Measurements from ENCODE around the gene EPN2. TPM values are rescaled to one million over a fixed set of nuclear protein-coding genes. Genes with fewer than 3 reads are reported as not detected.

Gene EPN2
- total RNA-seq, 1 experiment from 2014 or later, result 73.1 TPM

GRCh38 chr17:19311421-19312215 lies 74.5 kb downstream of the EPN2 start:
- intact Hi-C loops (cut with micrococcal nuclease), result no loop called here
- Histone ChIP-seq H3K9me3 (ENCODE audit: control insufficient read depth in 1 of 2, insufficient read depth in 1 of 2, low read depth in 1 of 2, low read length in 2 of 2) (no peaks in the 10 kb centered on the region), H3K9me2 (ENCODE audit: insufficient read depth) (no peaks in the 10 kb centered on the region), H3K36me3 (ENCODE audit: control insufficient read depth in 1 of 2, insufficient read depth in 2 of 2, low read length in 2 of 2) (peaks cover 17 to 22% of the 10 kb centered on the region in 2 experiments; a peak in 3 of 4 replicates), H3K4me3 (replicated peaks in 1 of 2; ENCODE audit: low read depth in 1 of 2, low read length in 2 of 2) (no peak overlapping the region), H3K9ac (ENCODE audit: low read length) (no peak overlapping the region), H2AFZ (ENCODE audit: low read depth, low read length, poor library complexity, severe bottlenecking) (no peak overlapping the region), H3K4me1 (ENCODE audit: control insufficient read depth in 1 of 2, insufficient read depth in 2 of 2, low read length in 2 of 2) (peaks cover 2 to 13% of the 10 kb centered on the region in 2 experiments; a peak in 3 of 4 replicates), H4K20me1 (ENCODE audit: insufficient read depth) (no peaks in the 10 kb centered on the region), H3K79me2 (ENCODE audit: insufficient read depth, low read length) (peaks cover 6% of the 10 kb centered on the region; the same call in 1 of the 2 replicates), H3K4me2 (ENCODE audit: low read length) (no peak overlapping the region), H3K27me3 (ENCODE audit: insufficient read depth, low read length) (no peaks in the 10 kb centered on the region), H3K27ac (ENCODE audit: low read depth, low read length) (no peak overlapping the region)
- DNase-seq (ENCODE audit: low read depth, low spot score) (no peak), ATAC-seq (no peak)
- ChIA-PET CTCF (no interaction called here), RAD21 (ENCODE audit: low non-redundant PET in 1 of 2, low total read pairs in 2 of 2, uncharacterized antibody in 2 of 2, unreplicated experiment in 2 of 2) (no interaction called here), POLR2A (no interaction called here)
- TF ChIP-seq EGR1 (IDR thresholded peaks at IDR 0.05; ENCODE audit: low read depth) (no peak), REST (IDR thresholded peaks at IDR 0.05; ENCODE audit: low read depth) (no peak), CEBPB (IDR thresholded peaks at IDR 0.05; ENCODE audit: low read depth) (no peak), FOSL1 (IDR thresholded peaks at IDR 0.05; ENCODE audit: low read depth) (no peak), JUND (IDR thresholded peaks at IDR 0.05) (no peak), CTCF (IDR thresholded peaks at IDR 0.05 in 2 of 3, conservative IDR thresholded peaks at IDR 0.05 in 1 of 3; ENCODE audit: borderline replicate concordance in 1 of 3, insufficient read depth in 1 of 3, low read depth in 2 of 3, low read length in 2 of 3) (no peak), RAD21 (IDR thresholded peaks at IDR 0.05; ENCODE audit: low read depth) (no peak), YY1 (IDR thresholded peaks at IDR 0.05; ENCODE audit: extremely low read depth, insufficient replicate concordance, low read depth, low read length) (no peak), ATF3 (IDR thresholded peaks at IDR 0.05) (no peak), ELF1 (IDR thresholded peaks at IDR 0.05; ENCODE audit: borderline replicate concordance, low read depth) (no peak)
- BruUV-seq (replicated peaks), result no TSS peak
